COLO668 (cell line): ENCODE data around the gene FSTL4.

Experiments used
- DNase-seq: peaks from one replicate; lab custom pipeline; 2025; ENCODE audit not compliant: unreplicated experiment; lab: John Stamatoyannopoulos, UW

The FSTL4 gene

GRCh38 chr5:133275631-133276030 is 336.7 kb downstream of the FSTL4 start:
- no peak for DNase-seq

GRCh38 chr5:133274597-133274935 is 337.8 kb downstream of the FSTL4 start:
- DNase-seq: peak; percentile 61

- DNase-seq: no peak
Measured at GRCh38 chr5:133273661-133274596, 338.4 kb downstream of the FSTL4 start.

- no peak for DNase-seq
Measured at GRCh38 chr5:133272345-133272744, 340.0 kb downstream of the FSTL4 start.

DNA sequence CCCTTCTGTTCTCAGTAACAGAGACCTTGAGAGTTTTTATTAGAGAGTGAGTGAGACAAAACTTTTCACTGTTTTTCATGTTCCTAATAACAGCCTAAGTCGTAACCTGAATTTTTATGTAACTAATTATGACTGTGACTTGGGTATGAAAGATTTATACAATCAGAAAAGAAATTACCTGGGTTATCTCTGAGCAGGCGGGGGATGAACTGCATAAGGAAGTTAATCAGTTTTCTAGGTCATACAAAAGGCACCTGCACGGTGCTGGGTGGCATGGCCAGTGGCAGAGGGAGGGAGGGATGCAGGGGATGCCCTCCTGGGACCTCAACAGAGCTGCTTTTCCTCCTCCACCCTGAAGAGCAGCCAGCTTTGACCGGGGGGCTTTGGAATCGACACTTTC is 340.7 kb downstream of the FSTL4 start:
- DNase-seq: no peak

- DNase-seq: no peak
Measured at GRCh38 chr5:133269691-133270090, 342.6 kb downstream of the FSTL4 start.

DNA sequence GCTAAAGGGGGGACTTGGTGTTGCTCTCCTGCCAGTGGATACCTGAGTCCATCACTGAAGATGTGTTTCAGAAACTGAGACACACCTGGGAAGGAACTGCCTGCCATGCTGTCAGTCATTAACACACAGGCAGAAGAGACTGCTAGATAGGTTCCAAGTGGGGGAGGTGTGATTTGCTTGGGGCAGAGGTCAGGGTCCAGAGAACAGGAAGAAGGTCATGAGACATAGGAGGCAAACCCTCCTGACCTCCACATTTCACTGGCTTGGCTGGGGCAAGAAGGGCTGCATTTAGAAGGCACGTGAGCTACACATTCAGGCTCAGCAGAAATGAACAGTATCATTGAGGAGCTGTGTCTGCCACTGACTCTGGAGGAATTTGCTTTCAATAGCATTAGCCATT is 344.7 kb downstream of the FSTL4 start:
- DNase-seq: no peak

GRCh38 chr5:133266966-133267365 is 345.4 kb downstream of the FSTL4 start:
- no peak for DNase-seq

GRCh38 chr5:133266527-133266878 is 345.8 kb downstream of the FSTL4 start:
- no peak for DNase-seq

DNA sequence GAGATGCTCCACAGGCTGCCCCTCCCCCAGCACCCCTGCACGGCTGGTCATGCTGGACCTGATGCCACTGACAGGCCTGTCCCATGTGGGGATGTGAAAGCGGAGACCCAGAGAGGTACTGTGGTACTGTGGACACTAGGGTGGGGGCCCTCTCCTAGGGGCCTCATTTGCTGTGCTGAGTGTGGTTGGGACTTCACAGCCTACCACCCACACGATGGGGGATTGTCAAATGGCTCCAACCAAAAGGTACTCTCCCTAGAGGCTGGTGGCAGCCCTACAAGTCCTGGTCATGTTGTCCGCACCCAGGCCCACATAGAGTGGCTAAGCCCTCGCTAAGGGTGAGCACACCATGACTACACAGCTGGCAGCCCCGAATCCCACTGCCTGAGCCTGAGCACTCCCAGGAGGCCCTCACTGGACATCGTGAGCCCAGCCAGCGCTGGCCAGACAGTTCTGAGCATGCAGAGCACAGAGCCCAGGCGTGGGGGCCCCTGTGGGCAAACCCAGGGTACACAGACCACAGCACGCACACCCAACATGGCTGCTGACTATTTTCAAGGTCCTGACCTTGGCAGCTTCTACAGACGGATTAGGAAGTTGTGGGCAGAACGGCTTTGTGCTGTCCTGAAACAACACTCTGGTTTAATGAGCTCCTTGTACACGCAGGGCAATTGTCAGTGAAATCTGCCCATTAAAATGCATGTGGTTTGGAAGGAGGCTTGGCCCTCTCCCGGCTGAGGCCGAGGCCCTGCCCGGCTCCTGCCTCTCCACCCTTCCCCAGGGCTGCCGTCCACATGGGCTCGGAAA is 346.4 kb downstream of the FSTL4 start:
- DNase-seq: no peak

- no peak for DNase-seq
Measured at GRCh38 chr5:133265257-133265656, 347.1 kb downstream of the FSTL4 start.

GRCh38 chr5:133262690-133263089 is 349.7 kb downstream of the FSTL4 start:
- DNase-seq: peak; percentile 9

DNA sequence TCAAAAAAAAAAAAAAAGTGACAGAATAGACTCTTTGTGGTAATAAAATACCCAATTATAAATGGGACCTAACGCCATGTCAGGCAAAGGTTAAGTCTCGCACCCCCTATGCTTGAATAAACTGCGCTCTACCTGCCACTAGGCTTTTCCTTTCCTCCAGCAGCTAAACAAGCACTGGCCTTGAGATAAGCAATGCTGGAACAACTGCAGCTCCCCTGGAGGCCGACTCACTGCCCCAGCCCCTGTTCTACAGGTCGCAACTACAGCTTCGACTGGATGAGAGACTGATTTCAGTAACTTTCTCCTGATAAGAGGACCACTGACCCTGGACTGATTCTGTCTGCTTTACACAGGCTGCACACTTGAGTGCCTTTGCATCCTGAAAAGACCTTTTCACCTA is 350.3 kb downstream of the FSTL4 start:
- DNase-seq: no peak

DNA sequence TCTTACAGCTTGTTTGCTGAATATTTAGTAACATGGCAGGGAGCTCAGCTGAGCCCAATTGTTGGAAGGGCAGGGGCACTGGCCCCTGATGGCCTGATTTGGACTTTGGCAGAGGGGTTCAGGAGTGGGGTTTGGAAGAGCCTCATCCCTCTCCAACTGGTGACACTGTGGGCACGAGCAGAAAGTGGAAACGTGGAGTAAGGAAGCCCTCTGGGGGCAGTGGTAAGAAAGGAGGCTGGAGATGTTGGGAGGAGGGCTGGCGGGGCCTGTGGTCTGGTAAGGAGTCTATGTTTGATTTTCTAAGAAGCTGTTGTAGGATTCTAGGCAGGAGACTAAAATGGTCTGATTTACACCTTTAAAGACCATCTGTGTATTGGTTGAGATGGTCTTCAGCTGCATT is 351.6 kb downstream of the FSTL4 start:
- no peak for DNase-seq

DNA sequence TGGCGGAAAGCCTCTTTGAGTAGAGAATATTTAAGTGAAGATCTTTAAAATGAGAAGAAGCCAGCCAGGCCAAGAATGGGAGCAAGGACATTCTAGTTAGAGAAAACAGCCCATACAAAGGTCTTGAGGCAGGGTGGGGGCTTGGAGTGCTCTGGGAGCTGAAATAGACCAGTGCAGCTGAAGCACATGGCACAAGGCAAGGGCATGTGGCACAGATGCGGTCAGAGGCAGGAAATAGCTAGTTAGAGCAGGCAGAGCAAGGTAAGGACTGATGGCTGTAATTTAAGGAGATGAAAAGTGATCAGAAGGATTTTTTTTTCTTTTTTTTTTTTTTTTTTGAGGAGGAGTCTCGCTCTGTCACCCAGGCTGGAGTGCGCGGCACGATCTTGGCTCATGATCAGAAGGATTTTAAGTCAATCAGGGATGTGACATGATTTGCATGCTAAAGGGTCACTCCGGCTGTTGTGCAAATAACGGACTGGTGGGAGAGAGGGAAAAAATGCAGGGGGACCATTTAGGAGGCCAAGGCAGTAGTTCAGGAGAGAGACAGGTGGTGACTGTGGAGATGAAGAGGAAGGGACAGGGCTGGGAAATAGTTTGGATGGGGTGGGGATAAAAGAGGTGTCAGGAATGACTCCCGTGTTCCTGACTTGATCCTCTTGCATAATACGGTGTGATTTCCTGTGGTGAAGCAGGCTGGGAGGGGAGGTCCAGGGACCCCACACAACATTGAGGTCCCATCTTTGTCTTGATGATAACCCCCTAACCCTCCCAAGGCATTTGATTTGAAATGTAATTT is 352.9 kb downstream of the FSTL4 start:
- no peak for DNase-seq

DNA sequence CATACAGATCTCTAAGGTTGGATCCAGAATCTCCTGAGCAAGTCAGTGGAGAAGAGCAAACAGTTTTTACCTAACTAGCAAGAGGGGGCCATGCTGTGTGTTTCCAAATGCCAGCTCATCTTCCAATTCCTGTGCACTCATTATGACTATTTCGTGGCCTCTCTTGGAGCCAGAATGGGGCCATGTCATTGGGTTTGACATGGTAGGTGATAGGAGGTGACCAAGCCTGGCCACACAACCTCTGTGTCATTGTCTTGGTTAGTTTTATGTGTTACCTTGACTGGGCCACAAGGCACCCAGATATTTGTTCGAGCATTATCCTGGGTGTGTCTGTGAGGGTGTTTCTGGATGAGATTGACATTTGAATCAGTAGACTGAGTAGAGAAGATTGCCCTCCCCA is 354.4 kb downstream of the FSTL4 start:
- no peak for DNase-seq

DNA sequence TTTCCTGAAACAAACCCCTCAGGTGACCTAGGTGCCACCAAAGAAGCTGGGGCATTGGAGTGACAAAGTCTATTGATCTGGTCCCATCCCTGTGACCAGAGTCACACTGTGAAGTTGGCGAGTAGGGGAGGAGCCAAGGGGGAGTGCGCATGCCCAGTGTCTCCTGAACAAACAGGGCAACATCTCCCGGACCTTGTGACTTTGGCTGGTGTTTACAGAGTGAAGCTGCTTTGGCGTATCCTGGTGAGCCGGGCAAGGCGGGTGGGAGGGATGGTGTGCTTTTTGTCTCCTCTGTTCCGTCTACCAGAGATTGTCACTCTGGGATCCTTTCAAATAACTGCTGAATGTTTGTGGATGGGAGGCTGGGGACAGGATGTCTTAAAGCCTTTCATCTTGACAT is 356.1 kb downstream of the FSTL4 start:
- DNase-seq: peak; percentile 55

DNA sequence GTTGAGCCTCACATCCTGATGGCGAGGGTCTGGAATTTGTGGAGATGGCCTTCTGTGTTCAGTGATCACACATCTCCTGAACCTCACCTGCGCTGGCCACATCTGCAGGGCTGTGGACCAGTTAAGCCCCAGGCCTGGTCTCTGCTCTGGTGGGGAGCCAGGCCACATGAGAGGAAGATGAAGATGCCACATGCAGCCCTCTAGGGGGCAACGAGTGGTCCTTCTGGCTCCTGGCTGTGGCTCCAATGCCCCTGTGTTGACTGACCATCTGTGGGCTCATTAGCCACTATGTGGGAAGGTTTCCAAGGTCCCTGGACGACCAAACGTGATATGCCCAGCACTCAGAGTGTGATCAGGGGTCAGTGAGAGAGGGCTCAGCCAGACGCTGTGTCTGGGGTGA is 357.5 kb downstream of the FSTL4 start:
- no peak for DNase-seq

- DNase-seq: no peak
Measured at GRCh38 chr5:133253671-133254070, 358.7 kb downstream of the FSTL4 start.

- DNase-seq: no peak
Measured at GRCh38 chr5:133253070-133253469, 359.3 kb downstream of the FSTL4 start.

- DNase-seq: no peak
Measured at GRCh38 chr5:133252133-133252480, 360.2 kb downstream of the FSTL4 start.
